A673 (cell line): ENCODE results near the gene TROAP.

Experiments used
- CTCF ChIP-seq: fragments of 300-800, 200-600 bp; sonication (generic); conservative IDR thresholded peaks from 2 replicates; pipeline ENCODE4 v1.5.1; 2017; ENCODE audit warnings: low read depth, mild to moderate bottlenecking, antibody characterized with exemption, low read length, moderate library complexity, mixed read lengths
- EZH2 ChIP-seq: fragments of 200-600 bp; sonication (generic); IDR thresholded peaks from 2 replicates; pipeline ENCODE4 v1.6.1; 2017; ENCODE audit warnings: borderline replicate concordance, low read depth, mild to moderate bottlenecking, mixed read lengths, antibody characterized with exemption, low read length; ENCODE audit not compliant: poor library complexity, severe bottlenecking

DNA sequence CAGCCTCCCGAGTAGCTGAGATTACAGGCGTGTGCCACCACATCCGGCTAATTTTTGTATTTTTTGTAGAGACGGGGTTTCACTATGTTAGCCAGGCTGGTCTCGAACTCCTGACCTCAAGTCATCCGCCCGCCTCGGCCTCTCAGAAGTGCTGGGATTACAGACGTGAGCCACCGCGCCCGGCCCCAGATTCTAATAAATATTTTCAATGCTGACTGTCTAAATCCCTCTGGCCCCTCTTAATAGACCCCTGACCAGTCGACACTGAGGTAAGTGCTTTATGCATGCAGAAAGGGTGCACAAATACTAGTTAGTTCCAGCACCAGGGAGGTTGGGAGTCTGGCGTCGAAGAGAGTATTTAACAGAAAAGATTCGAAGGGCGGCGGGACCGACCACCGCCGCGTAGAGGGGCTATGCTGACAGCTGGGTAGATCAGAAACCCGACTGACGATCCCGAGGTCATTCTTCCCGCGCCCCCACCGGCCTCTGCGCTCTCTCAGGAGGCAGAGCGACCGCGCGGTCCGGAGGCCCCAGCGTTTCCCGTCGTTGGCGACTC lies 43.1 kb downstream of the TROAP start:
- TF ChIP-seq CTCF (no peak), EZH2 (no peak)
